AG09319 (cell line): ENCODE results near the gene TMOD1.

ENCODE experiments used
- DNase-seq: peaks from one replicate; pipeline ENCODE4 v3.0.0-alpha.2; 2010; ENCODE audit warnings: low read depth; ENCODE audit errors: extremely low read depth
- TF ChIP-seq, protein P1 (sequence below): IDR thresholded peaks from 2 replicates; pipeline ENCODE4 v1.5.1; 2011; ENCODE audit warnings: low read depth, mild to moderate bottlenecking, inconsistent platforms, low read length, moderate library complexity

TMOD1 gene

DNA sequence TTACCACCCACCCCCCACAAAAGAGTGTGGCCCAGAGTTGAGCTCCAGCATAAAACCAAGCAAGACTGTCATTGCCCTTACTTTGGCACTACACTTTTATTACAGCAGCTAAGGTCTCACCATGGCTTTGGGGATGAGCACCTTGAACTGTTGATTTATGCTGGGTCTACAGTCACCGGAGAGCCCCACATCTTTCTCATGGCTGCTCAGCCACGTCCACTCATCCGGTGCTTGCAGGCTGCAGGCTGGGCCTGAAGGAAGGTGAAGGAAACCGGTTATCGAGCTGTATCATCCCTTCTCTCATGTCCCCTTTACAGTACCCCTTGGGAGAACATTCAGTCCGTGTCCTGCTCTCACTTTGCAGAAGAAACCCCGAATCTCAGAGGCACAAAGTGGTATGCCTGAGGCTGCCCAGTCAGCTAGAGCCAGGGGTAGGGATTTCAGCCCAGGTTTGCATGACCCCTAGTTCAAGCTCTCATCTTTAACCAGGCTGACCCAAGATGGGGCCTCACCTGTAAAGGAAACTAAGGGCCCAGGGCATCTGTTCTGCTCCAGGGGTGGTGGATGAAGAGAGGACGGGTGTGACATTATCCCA lies 11.6 kb downstream of the TMOD1 start:
- no peak for DNase-seq

GRCh38 chr9:97514531-97514930 lies 13.1 kb downstream of the TMOD1 start:
- no peak for DNase-seq
- TF ChIP-seq, protein P1, sequence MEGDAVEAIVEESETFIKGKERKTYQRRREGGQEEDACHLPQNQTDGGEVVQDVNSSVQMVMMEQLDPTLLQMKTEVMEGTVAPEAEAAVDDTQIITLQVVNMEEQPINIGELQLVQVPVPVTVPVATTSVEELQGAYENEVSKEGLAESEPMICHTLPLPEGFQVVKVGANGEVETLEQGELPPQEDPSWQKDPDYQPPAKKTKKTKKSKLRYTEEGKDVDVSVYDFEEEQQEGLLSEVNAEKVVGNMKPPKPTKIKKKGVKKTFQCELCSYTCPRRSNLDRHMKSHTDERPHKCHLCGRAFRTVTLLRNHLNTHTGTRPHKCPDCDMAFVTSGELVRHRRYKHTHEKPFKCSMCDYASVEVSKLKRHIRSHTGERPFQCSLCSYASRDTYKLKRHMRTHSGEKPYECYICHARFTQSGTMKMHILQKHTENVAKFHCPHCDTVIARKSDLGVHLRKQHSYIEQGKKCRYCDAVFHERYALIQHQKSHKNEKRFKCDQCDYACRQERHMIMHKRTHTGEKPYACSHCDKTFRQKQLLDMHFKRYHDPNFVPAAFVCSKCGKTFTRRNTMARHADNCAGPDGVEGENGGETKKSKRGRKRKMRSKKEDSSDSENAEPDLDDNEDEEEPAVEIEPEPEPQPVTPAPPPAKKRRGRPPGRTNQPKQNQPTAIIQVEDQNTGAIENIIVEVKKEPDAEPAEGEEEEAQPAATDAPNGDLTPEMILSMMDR = no peak

More for the DNA sequence above, 11.6 kb downstream of the TMOD1 start:
- TF ChIP-seq, protein P1 = no peak

GRCh38 chr9:97515662-97516061 lies 14.2 kb downstream of the TMOD1 start:
- DNase-seq = no peak
- TF ChIP-seq, protein P1 = no peak

GRCh38 chr9:97516111-97516510 lies 14.6 kb downstream of the TMOD1 start:
- TF ChIP-seq, protein P1 = no peak

DNA sequence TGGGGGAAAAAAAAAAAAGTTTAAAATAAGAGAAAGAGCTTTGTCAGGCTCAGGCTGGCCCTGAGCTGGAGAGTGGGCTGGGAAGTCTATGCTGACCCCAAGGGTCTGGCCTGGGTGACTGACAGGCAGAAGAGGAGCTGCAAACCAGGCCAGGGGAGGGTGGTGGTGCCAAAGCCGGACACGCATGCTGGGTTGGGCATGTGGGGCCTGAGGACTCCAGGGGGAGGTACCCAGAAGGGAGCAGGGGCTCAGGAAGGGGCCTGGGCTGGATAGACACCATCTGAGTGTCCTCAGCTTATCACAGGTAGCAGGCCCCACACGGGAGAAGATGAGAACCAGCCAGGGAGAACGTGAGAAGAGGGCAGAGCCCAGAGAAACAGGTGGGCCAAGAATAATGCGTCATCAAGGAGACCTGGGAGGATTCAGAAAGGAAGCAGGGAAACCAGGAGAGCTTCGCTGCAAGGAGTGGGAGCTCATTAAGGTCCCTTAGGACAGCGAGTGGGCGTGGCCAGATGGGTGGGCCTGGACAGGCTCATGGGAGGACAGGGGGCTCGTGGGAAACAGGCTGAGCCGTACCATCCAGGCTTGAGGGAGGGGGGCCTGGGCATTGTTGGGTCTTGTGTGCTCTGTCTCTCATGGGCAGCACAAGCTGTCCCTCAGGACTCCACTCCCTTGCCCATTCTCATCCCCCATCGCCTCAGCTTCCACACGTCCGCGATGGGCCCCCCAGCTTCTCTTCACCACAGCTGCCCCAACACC lies 16.0 kb downstream of the TMOD1 start:
- DNase-seq = no peak
- TF ChIP-seq, protein P1 = no peak

More at GRCh38 chr9:97516111-97516510, 14.6 kb downstream of the TMOD1 start:
- no peak for DNase-seq

DNA sequence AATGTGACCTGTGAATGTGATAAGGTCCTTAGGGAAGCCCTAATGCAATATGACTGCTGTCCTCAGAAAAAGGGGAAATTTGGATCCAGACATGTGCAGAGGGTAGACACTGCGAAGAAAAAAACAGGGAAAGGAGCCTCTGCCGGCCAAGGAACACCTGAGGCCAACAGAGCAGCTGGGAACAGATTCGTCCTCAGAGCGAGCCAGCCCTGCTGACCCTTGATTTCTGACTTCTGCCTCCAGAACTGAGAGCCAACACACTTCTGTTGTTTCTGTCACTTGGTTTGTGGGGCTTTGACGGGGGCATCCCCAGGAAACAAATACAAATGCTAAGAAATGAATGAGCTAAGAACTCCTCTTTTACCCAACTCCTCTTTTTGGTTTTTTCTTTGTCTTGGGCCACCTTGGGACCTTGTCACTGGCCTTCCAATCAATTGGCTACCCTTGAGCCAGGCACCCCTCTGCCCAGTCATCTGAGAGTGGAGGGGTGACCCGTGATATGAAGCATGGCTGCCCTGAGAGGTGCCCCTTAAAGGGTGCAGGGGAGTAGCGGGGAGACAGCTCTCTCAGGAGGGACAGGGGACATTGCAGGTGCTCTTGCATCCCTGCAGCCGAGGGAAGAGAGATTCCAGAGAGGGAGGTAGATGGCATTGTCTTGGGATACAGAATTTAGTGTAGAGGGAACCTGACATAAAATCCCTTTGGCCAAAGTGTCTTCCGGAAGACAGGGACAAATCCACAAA lies 16.9 kb downstream of the TMOD1 start:
- TF ChIP-seq, protein P1 = no peak
- DNase-seq = no peak

DNA sequence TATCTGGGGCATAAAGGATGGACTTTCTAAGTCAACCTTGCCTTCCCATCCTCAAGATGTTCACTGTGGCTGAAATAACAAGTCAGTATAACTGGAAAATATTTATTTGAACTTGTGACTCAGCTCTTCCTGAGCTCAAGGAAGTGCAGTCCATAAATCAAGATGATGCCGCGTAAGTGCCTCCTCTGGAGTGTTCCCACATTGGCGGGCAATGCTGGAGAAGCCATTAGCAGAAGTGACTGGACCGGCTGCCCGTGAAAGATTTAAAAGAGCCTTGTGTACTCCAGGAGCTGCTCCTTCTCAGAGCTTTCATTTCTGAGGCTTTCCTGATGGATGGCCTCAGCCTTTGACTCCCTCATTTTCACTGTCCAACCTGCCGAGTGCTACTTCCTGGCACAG lies 17.4 kb downstream of the TMOD1 start:
- no peak for DNase-seq
- TF ChIP-seq, protein P1 = no peak
